Urinary bladder (tissue), 4 donors: Measurements from ENCODE around the gene UGGT2. TPM values are rescaled to one million over a fixed set of nuclear protein-coding genes. Genes with fewer than 3 reads are reported as not detected.
"Not testable (repeated sequence)": the region's sequence is repeated elsewhere in the genome, so short reads cannot be mapped to it uniquely, and the experiment has no call there.

ENCODE experiments used
- DNase-seq: peaks from one replicate; pipeline ENCODE4 v3.0.0-alpha.2; 2015; ENCODE audit errors: extremely low spot score
- H3K27ac ChIP-seq: one replicate; pipeline ENCODE4 v1.5.1; 2013; ENCODE audit warnings: low read depth, mild to moderate bottlenecking, moderate library complexity
- H3K36me3 ChIP-seq: one replicate; pipeline ENCODE4 v1.6.1; 2013; ENCODE audit warnings: mild to moderate bottlenecking, moderate library complexity; ENCODE audit not compliant: insufficient read depth
- H3K4me1 ChIP-seq: one replicate; pipeline ENCODE4 v1.6.1; 2013; ENCODE audit warnings: mild to moderate bottlenecking, moderate library complexity; ENCODE audit not compliant: insufficient read depth
- H3K4me3 ChIP-seq: one replicate; pipeline ENCODE4 v1.5.1; 2013; ENCODE audit warnings: low read depth, low read length
- WGBS: extraction: QIAGEN DNeasy Blood & Tissue Kit; methylation state at CpG from one replicate; pipeline ENCODE4 v1.1.7; 2013; 5-methylcytosine and 5-hydroxymethylcytosine counted together
- polyA plus RNA-seq: library from polyadenylated mRNA; stranded (reverse); fragments of 200-250 nt; gene quantifications from one replicate; pipeline ENCODE4 v1.2.3, GENCODE V29; 2013
- total RNA-seq: library from RNA; depleted of rRNA; stranded (reverse); fragments of >200 nt; gene quantifications from one replicate; pipeline ENCODE4 v1.2.3, GENCODE V29; 2014
- donor health status: healthy with polysubstance abuse.
- donor health status: healthy.

The UGGT2 gene
- total and polyA plus RNA-seq, 2 donors: 15.1 to 186 TPM

DNA sequence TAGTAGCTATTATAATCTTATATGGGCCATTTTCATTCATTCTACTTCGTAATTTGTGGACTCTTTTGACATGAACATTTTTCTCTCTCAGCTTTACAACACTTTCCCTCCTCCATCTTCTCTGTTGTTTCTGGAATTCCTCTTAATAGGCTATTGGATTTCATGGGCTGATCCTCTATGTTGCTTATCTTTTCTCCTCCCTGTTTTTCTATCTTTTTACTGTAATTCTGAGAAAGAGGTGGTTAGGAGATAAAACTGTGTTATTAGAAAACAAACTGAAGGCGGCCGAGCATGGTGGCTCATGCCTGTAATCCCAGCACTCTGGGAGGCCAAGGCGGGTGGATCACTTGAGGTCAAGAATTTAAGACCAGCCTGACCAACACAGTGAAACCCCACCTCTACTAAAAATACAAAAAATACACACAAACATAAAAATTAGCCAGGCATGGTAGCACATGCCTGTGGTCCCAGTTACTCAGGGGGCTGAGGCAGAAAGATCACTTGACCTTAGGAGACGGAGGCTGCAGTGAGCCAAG lies 188.1 kb downstream of the UGGT2 start:
- no peak overlapping the region for H3K4me3 ChIP-seq
- 84% methylated on average over 5 of the region's 5 CpGs for WGBS

DNA sequence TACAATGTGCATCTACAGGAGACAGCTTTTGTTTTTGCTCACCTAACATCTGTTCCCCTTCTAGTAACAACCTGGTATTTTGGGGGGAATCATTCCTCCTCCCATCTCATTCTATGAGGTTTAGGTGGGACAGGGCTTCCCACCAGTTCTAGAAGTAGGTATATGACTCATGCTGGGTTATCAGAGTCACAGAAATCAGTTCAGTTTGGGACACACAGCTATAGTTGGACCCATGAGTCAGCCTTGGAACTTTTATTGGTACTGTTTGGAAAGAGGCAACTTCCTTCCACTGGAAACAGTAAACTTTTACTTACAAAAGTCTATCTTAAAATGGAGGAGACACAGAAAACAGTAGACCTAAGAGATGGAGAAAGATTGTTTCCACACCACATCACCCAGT lies 190.8 kb downstream of the UGGT2 start:
- Histone ChIP-seq H3K4me3 (no peak overlapping the region), H3K4me1 (no peaks in the 10 kb centered on the region), H3K27ac (no peak overlapping the region), H3K36me3 (no peaks in the 10 kb centered on the region)
- DNase-seq: no peak

More for the DNA sequence above, 188.1 kb downstream of the UGGT2 start:
- no peaks in the 10 kb centered on the region for H3K4me1 ChIP-seq
- H3K27ac ChIP-seq: no peak overlapping the region
- H3K36me3 ChIP-seq: no peaks in the 10 kb centered on the region
- no peak for DNase-seq

DNA sequence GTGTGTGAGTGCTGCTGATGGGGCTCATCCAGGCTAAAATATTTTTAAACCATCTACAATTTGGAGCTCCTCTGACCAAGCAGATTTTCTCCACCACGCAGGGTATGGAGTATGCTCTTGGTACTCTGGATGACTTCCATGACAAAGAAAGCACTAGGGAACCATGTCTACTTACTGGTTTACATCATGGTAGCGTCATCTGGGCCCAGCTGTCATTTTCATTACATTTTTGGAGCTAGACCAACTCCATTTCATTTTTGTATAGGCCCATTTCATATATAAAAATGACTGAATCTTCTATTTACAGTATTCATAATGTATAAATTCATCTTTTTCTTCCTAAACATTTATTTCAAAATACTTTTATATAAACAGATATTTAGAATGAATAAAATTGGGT lies 191.9 kb downstream of the UGGT2 start:
- WGBS: 59% methylated on average over 2 of the region's 2 CpGs
- Histone ChIP-seq H3K4me1 (no peaks in the 10 kb centered on the region), H3K4me3 (no peak overlapping the region), H3K36me3 (no peaks in the 10 kb centered on the region), H3K27ac (no peak overlapping the region)
- no peak for DNase-seq

DNA sequence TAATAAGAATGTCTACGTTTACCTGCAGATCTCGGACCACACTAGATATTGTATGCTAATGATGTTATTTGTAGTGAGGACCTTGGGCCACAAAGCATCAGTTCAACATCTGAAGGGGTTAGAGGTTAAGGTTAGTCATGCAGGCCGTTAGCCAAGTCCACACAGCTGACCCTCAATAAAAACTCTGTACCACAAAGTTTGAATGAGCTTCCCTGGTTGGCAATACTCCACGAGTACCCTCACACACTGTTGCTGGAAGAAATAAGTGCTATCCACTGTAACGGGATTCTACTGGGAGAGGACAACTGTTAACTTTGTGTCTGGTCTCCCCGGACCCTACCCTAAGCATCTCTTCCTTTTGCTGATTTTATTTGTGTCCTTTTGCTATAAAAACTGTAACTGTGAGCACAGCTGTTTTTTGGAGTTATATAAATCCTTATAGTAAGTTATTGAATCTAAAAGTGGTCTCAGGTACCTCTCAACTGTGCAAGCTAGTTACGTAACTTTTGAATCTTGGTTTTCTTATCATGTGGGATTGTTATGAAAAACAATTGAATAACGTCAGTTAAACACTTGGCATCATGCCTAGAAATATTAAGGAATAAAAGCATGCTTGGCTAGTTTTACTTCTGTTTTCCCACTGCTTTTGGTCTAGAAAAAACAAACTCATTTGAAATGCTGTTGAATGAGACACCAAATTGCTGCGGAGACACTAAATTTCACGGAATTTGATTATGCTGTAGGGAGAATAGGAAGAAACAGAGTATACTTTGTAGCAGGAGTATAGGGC lies 194.7 kb downstream of the UGGT2 start:
- no peaks in the 10 kb centered on the region for H3K4me1 ChIP-seq
- no peaks in the 10 kb centered on the region for H3K36me3 ChIP-seq
- H3K4me3 ChIP-seq: no peak overlapping the region
- H3K27ac ChIP-seq: no peak overlapping the region
- no peak for DNase-seq
- WGBS: 72% methylated on average over 10 of the region's 10 CpGs

DNA sequence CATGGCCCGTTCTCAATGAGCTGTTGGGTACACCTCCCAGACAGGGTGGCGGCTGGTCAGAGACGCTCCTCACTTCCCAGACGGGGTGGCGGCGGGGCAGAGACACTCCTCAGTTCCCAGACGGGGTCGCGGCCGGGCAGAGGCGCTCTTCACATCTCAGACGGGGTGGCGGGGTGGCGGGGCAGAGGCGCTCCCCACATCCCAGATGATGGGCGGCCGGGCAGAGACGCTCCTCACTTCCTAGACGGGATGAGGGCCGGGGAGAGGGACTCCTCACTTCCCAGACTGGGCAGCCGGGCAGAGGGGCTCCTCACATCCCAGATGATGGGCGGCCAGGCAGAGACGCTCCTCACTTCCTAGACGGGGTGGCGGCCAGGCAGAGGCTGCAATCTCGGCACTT lies 207.5 kb downstream of the UGGT2 start:
- not testable (repeated sequence) for DNase-seq, H3K36me3 ChIP-seq, H3K4me1 ChIP-seq, H3K27ac ChIP-seq, H3K4me3 ChIP-seq
- 95% methylated on average over 26 of the region's 26 CpGs for WGBS

DNA sequence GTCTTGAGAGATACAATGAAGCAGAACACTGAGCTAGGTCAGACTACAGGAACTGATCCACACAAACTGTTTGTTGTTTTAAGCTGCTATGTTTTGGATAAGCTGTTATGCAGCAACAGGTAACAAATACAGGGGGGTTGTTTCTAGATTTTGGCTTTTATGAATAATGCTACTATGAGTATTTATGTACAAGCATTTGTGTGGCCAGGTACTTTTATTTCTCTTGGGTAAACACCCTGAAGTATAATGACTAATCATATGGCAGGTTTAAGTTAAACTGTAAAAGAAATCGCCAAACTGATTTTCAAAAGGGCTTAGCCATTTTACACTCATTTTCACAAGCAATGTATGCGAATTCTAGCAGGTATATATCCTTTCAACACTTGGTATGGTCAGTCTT lies 210.3 kb downstream of the UGGT2 start:
- no peak overlapping the region for H3K27ac ChIP-seq
- no peaks in the 10 kb centered on the region for H3K4me1 ChIP-seq
- no peak for DNase-seq
- H3K36me3 ChIP-seq: peaks cover 2% of the 10 kb centered on the region
- 94% methylated on average over 2 of the region's 2 CpGs for WGBS
- no peak overlapping the region for H3K4me3 ChIP-seq

DNA sequence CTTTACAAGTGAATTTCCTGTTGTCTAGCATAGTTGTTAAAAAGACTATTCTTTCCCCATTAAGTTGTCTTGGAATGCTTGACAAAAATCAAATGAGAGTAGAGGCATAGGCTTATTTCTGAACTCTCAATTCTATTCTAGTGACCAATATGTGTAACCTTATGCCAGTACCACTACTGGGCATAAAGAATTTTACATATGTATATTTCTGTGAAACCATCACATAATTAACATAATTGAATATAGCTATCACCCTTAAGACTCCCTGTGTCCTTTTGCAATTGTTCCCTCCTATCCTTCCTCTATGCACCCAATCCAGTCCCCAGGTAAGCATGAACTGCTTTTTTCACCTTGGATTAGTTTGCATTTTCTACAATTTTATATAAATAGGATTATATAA lies 211.3 kb downstream of the UGGT2 start:
- no peaks in the 10 kb centered on the region for H3K4me1 ChIP-seq
- DNase-seq: no peak

DNA sequence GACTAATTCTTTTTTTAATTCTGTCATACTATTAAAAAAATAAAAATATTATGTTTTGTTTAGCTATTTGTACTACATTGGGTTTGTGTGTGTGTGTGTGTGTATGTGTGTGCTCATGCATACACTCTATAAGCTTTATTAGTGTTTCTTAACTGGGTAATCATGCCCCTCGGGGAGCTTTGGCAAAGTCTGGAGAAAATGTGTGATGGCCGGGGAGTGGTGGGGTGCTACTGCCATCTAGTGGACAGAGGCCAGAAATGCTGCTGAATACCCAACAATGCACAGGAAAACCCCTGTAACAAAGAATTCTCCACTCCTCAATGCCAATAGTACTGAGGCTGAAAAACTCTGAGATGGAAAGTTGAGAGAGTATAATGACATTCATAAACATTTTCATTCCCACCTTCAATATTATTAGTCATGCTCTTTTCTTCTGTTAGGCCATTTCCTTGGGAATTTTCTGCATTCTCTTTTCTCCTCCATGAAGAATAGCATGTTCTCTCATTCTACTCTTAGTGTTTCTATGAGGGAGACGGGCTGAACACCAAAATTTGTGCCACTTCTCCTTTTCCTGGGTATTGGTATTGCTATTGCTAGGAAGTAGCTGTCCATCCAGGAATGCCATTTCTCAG lies 219.0 kb downstream of the UGGT2 start:
- Histone ChIP-seq H3K36me3 (no peaks in the 10 kb centered on the region), H3K27ac (no peak overlapping the region), H3K4me3 (no peak overlapping the region), H3K4me1 (no peaks in the 10 kb centered on the region)
- 29% methylated on average over 3 of the region's 3 CpGs for WGBS
- peak; percentile 42 for DNase-seq

More for the DNA sequence above, 211.3 kb downstream of the UGGT2 start:
- no peak overlapping the region for H3K27ac ChIP-seq
- H3K36me3 ChIP-seq: no peaks in the 10 kb centered on the region
- H3K4me3 ChIP-seq: no peak overlapping the region

DNA sequence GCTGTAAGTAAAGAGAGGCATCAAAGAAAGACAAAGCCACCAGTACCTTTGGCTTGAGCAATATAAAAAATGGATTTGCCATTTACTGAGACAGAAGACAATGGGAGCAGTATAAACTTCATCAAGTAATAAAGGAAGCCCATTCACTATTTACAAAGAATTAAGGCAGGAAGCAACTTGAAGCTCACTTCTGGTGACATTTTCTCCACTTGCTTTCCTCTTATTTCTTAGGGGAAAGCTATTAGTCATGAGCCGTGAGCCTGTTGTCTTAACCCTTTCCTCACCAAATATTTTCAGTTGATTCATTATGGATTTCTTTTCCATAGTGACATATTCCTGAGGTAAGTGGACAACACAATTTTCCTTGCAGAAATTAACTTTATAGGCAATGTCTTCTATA lies 219.5 kb downstream of the UGGT2 start:
- H3K36me3 ChIP-seq: no peaks in the 10 kb centered on the region
- H3K27ac ChIP-seq: no peak overlapping the region
- 25% methylated on average over 1 of the region's 1 CpG for WGBS
- DNase-seq: no peak
- H3K4me1 ChIP-seq: no peaks in the 10 kb centered on the region
- no peak overlapping the region for H3K4me3 ChIP-seq

DNA sequence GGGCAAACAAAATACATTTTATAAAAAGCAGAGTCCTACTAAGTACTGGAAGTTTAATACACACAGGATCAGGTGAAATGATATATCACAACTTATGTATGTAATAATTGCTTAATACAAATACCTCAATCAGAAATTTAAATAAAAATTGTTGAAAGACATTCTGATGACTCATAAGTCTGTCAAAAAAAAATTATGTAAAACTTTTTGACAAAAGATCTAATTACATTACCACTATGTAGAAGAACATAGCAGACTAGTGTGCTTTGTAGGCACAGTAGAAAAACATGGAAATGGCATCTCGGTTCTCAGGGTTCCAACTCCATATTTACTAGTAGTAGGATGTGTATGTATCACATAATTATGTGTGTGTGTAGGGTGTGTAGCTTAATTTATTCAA lies 220.1 kb downstream of the UGGT2 start:
- no peaks in the 10 kb centered on the region for H3K36me3 ChIP-seq
- no peaks in the 10 kb centered on the region for H3K4me1 ChIP-seq
- no peak overlapping the region for H3K27ac ChIP-seq
- 90% methylated on average over 1 of the region's 1 CpG for WGBS
- DNase-seq: no peak
- no peak overlapping the region for H3K4me3 ChIP-seq

DNA sequence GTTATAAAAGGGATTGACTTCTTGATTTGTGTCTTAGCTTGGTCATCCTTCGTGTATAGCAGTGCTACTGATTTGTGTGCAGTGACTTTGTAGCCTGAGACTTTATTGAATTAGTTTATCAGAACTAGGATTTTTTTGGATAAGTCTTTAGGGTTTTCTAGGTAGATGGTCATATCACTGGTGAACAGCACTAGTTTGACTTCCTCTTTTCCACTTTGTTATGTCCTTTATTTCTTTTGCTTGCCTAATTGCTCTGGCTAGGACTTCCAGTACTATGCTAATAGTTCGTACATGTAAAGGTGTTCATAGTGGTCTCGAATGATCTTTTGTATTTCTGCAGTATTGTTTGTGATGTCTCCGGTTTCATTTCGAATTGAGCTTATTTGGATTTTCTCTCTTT lies 230.9 kb downstream of the UGGT2 start:
- 97% methylated on average over 5 of the region's 5 CpGs for WGBS
- no peak overlapping the region for H3K4me3 ChIP-seq
- DNase-seq: no peak
- H3K36me3 ChIP-seq: no peaks in the 10 kb centered on the region
- no peaks in the 10 kb centered on the region for H3K4me1 ChIP-seq
- no peak overlapping the region for H3K27ac ChIP-seq

DNA sequence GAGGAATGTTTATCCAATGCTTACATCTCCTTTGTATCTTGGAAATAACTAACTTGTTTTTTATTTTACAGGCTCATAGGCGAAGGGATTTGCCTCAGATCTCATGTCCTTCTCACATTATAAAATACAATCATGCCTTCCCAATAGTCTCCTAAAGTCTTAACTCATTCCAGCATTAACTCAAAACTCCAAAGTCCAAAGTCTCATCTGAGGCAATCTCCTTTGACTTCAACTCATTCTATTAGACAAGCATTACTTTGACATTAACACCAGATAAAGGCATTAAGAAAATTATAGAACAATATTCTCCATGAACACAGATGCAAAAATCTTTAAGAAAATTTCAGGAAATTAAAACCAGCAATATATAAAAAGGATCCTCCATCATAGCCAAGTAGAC lies 238.7 kb downstream of the UGGT2 start:
- Histone ChIP-seq H3K27ac (no peak overlapping the region), H3K4me1 (no peaks in the 10 kb centered on the region), H3K4me3 (no peak overlapping the region), H3K36me3 (peaks cover 3% of the 10 kb centered on the region)
- 96% methylated on average over 1 of the region's 1 CpG for WGBS
- no peak for DNase-seq

DNA sequence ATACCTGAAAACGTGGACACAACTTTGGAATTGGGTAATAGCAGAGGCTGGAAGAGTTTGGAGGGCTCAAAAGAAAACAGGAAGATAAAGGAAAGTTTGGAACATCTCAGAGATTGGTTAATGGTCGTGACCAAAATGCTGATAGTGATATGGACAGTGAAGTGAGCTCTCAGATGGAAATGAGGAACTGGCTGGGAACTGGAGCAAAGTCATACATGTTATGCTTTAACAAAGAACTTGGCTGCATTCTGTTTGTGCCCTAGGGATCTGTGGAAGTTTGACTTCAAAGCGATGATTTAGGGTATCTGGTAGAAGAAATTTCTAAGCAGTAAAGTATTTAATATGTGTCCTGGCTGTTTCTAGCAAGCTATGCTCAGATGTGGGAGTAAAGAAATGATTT lies 240.1 kb downstream of the UGGT2 start:
- no peak overlapping the region for H3K27ac ChIP-seq
- no peak overlapping the region for H3K4me3 ChIP-seq
- WGBS: 94% methylated on average over 3 of the region's 3 CpGs
- H3K4me1 ChIP-seq: no peaks in the 10 kb centered on the region
- H3K36me3 ChIP-seq: peaks cover 3% of the 10 kb centered on the region
- no peak for DNase-seq

DNA sequence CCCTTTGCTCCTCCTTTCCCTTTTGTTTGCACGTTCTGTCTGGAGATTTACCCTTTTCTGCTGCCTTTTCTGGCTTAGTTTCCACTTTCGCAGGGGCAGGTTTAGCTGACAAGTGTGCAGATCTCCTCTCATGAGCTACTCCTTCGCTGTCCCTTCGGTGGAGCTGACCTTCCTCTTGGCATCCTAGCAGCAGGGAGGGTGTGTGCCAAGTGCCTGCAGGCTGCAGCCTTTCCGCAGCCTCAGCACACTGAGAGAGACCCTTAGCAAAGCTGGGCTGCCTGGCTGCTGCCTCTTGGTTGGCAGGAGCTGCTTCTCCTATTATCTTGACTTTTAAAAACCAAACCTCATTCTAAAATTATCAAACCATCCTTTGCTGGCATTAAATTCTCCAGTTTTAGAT lies 243.8 kb downstream of the UGGT2 start:
- no peak for DNase-seq
- Histone ChIP-seq H3K36me3 (no peaks in the 10 kb centered on the region), H3K4me1 (no peaks in the 10 kb centered on the region), H3K27ac (no peak overlapping the region), H3K4me3 (no peak overlapping the region)
- WGBS: 90% methylated on average over 5 of the region's 5 CpGs
